ENCODE data around the gene SPACA1.

The SPACA1 gene

DNA sequence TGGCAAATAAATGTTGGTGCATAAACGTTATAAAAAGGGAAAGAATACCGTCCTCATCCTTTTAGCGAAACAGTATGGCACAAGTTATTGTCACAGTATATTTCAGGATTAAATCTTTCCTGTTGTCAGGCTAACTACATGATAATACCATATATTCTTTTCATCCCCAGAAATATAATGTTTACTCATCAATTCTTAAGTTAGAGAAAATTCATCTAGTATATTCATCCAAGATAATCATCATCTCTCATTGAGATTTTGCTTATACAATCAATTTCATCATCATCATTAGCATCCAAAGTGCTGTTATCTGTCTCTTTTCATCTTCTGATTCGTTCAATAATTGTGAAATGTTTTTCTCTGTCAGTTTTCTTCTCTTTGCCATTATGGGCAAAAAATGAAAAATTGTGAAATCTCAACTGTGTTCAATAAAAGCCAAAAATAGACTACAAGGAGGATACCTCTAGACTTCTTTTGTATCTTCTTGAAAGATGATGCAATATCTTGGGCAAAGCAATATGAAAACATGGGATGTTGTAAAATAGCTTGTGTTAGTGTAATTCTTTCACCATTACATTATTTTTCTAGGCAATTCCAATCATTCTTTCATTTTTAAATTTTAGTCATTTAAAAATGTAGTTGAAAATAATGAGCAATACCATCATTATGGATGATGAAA, 2.6 kb downstream of the SPACA1 start:
- TF ChIP-seq POLR2A (IDR thresholded peaks at IDR 0.05; ENCODE audit: low read length) = no peak
- no peak for TF ChIP-seq GATA1 (IDR thresholded peaks at IDR 0.05; ENCODE audit: low read depth, low read length)
- DNase-seq = no peak

DNA sequence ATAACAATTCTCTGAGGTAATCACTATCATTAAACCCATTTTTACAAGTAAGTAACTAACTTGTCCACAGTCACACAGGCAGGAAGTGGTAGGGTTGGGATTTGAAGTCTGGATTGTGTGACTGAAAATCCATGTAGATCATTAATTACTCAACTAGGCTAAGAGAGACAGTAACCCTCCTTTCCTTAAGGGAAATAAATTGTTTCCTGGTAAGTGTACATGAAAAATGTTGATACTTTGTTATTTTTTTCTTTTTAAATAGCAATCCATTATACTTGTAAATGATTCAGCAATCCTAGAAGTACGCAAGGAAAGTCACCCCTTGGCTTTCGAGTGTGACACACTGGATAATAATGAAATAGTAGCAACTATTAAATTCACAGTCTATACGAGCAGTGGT, 11.6 kb downstream of the SPACA1 start:
- no peak for DNase-seq

DNA sequence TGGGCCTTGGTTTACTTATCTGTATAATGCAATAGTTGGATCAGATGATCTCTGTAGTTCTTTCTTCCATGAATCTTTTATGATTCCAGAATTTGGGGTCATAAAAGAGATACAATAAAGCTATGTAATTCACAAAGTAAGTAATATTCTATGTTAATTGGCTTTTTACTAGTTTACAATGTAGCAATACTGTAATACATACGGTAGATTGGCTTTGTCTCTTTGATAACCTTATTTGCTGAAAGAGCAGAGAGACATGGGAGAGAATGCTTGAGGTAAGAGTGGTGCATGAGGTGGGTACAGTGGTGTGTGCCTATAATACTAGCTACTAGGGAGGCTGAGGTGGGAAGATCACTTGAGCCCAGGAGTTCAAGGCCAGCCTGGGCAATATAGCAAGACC, 14.7 kb downstream of the SPACA1 start:
- TF ChIP-seq GATA1 (IDR thresholded peaks at IDR 0.05; ENCODE audit: low read depth, low read length) (no peak), POLR2A (IDR thresholded peaks at IDR 0.05; ENCODE audit: low read length) (no peak)

More for the DNA sequence above, 11.6 kb downstream of the SPACA1 start:
- TF ChIP-seq GATA1 (IDR thresholded peaks at IDR 0.05; ENCODE audit: low read depth, low read length) (no peak), POLR2A (IDR thresholded peaks at IDR 0.05; ENCODE audit: low read length) (no peak)

DNA sequence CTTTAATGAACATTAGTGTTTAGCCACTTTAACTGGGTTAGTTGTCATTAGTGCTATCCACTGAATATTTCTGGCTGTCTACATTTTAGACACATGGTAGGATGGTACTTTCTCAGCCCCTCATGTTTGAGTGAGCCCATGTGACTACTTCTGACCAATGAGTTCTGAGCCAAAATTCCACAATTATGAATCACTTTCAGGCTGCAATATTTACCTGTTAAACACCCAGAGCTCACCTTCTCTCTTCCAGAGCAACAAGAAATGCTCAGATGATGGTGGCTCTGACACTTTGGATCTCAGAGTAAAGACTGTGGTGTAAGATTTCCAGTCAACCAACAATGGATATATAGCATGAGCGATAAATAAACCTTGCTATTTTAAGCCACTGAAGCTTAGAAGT, 24.8 kb downstream of the SPACA1 start:
- no peak for TF ChIP-seq GATA1 (IDR thresholded peaks at IDR 0.05; ENCODE audit: low read depth, low read length)
- no peak for TF ChIP-seq POLR2A (IDR thresholded peaks at IDR 0.05; ENCODE audit: low read length)
- DNase-seq = no peak

More for the DNA sequence above, 14.7 kb downstream of the SPACA1 start:
- no peak for DNase-seq

DNA sequence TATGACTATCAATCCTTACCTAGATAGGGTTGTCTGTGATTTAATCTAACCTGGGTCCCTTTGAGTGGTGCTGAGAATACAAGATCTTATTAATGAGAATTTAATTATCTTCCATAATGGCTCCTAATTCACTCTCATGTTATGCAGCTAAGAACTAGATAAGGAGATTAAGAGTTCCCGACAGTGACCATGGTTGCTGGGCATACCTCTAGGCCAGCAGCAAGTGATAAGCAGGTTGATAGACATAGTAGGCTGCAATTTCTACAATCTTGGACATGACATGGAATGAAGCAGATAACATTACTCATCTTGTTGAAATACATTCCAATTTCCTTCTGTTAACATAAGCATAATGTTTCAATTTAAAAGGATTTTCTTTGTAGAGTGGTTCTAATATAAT, 27.1 kb downstream of the SPACA1 start:
- DNase-seq = no peak
- TF ChIP-seq GATA1 (IDR thresholded peaks at IDR 0.05; ENCODE audit: low read depth, low read length) (no peak), POLR2A (IDR thresholded peaks at IDR 0.05; ENCODE audit: low read length) (no peak)

DNA sequence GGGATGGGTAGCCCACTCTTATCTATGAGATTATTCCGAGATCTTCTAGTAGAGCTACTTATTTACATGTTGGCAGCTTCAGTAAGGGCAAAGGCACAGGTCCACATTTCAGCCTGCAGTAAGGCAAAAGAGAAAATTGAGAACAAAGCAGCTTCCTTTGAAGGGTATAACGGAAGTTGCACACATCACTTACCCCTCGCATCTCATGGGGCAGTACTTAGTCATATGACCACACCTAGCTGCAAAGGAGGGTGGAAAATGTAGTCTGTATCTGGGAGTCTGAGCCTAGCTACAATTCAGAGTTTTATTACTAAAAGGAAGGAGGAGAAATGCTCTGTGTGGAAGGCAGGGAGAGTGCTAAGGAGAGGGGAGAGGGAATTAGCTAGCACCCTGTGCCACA, 29.7 kb downstream of the SPACA1 start:
- TF ChIP-seq POLR2A (IDR thresholded peaks at IDR 0.05; ENCODE audit: low read length) (no peak), GATA1 (IDR thresholded peaks at IDR 0.05; ENCODE audit: low read depth, low read length) (no peak)

DNA sequence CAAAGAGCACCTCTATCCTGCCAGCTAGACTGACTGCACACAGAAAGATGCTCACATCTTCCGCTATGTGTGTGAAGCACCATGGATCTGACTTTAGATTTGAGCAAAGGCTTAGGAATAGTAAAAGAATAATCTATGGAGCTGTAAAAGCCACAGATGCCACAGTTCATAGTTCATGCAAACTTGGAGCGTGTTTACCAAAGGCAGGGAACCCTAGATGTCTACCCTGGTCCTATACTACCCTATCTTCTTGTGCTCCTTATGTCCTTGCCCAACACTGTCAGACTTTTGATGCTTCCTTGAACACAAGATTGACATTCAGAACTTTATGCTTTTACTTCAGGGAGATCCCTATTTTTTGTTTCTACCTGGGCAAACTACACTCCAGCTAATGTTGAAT, 39.2 kb downstream of the SPACA1 start:
- TF ChIP-seq GATA1 (IDR thresholded peaks at IDR 0.05; ENCODE audit: low read depth, low read length) (no peak), POLR2A (IDR thresholded peaks at IDR 0.05; ENCODE audit: low read length) (no peak)
- no peak for DNase-seq

More for the DNA sequence above, 29.7 kb downstream of the SPACA1 start:
- DNase-seq = no peak

DNA sequence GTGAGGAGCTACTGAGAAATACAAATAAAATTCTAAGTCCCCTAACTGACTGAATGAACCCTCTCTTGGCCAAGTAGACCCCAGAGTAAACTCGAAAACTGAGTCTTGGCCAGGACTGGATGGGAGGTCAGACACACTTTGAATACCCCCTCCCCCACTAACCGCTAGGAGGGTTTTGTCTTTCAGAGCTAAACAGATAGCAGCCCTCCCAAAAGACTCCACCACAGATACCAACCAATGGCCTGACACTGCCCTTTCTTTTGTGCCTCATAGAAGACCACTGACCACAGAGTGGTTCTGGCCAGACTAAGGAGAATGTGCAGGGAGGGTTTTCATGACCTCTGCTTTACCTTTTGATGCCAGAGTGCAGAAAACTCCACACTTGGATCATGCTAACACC, 42.1 kb downstream of the SPACA1 start:
- no peak for DNase-seq
- TF ChIP-seq POLR2A (IDR thresholded peaks at IDR 0.05; ENCODE audit: low read length) (no peak), GATA1 (IDR thresholded peaks at IDR 0.05; ENCODE audit: low read depth, low read length) (no peak)

DNA sequence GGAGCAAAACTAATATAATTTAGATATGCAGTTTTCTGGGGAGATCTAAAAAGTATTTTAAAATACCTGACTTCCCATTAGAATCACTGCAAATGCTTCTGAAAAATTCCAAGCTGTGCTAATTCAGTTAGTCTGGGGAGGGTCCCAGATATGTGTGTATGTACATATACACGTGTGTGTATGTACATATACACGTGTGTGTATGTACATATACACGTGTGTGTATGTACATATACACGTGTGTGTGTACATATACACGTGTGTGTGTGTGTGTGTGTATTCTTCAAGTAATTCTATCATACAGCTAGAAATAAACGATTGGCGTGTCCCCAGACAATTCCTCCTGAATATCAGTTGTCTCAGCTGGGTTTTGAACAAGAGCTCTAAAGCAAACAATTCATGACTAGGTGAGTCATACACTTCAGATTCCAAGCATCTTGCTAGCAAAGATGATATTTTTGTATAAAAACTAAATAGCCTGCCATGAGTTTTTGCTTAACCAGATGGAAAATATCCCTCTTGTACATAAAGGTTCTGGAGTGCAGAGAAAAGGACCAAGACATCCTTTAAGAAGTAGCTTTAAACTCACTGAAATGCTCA, 58.2 kb downstream of the SPACA1 start:
- DNase-seq = no peak
- no peak for TF ChIP-seq GATA1 (IDR thresholded peaks at IDR 0.05; ENCODE audit: low read depth, low read length)
- no peak for TF ChIP-seq POLR2A (IDR thresholded peaks at IDR 0.05; ENCODE audit: low read length)

DNA sequence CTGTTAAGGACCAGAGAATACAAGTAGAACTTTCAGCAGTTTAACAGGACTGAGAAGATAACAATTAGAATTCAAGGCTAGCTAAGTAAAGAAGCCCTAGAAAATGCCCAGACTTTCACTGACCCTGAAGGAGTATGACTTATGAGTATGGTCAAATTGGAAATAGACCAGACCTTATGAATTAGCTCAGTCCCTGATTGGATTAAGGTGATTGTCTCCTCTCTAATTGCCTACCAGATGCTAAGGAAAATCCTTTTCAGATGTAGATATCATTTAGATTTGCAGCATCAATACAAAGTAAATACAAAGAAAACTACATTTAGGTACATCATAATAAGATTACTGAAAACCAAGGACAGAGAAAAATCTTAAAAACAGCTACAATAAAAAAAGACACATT, 59.6 kb downstream of the SPACA1 start:
- TF ChIP-seq GATA1 (IDR thresholded peaks at IDR 0.05; ENCODE audit: low read depth, low read length) (no peak), POLR2A (IDR thresholded peaks at IDR 0.05; ENCODE audit: low read length) (no peak)

DNA sequence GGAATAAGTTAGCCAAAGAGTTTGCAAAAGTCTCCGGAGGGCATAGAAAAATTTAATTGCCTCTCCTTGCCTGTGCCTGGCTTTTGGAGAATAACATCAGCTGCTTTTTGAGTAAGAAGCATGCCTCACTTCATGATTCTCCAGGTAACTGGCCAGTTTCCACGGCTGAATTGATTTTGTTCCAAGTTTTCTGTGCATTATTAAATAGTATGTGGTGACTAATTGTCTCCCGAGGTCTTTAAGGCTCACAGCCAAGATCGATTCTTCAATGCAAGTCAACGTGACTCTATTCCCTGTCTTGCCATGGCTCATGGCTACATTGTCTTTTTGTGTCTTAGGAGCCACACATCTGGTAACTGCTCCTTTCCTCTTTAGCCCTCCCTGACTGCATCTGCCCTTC, 64.3 kb downstream of the SPACA1 start:
- no peak for DNase-seq
- TF ChIP-seq GATA1 (IDR thresholded peaks at IDR 0.05; ENCODE audit: low read depth, low read length) (no peak), POLR2A (IDR thresholded peaks at IDR 0.05; ENCODE audit: low read length) (no peak)

More for the DNA sequence above, 59.6 kb downstream of the SPACA1 start:
- DNase-seq = no peak

DNA sequence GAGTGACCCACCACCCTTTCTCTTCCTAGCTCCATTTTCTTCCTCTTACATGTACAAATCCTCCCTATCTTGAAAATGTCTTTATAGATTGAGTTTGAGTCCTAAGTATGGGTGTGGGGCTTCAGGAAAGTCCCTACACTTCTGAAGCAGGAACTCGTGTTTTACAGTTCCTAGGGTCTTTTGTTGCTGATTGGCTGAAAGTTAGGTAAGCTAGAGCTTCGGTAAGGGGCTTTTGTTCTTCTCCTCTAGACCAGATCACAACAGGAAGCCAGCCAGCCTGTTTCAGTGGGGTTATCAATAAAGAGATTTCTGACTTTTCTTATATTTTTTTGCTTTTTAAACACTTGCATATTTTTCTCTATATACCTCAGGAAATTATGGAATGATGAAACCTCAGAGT, 67.2 kb downstream of the SPACA1 start:
- TF ChIP-seq GATA1 (IDR thresholded peaks at IDR 0.05; ENCODE audit: low read depth, low read length) (no peak), POLR2A (IDR thresholded peaks at IDR 0.05; ENCODE audit: low read length) (no peak)
- DNase-seq = no peak

DNA sequence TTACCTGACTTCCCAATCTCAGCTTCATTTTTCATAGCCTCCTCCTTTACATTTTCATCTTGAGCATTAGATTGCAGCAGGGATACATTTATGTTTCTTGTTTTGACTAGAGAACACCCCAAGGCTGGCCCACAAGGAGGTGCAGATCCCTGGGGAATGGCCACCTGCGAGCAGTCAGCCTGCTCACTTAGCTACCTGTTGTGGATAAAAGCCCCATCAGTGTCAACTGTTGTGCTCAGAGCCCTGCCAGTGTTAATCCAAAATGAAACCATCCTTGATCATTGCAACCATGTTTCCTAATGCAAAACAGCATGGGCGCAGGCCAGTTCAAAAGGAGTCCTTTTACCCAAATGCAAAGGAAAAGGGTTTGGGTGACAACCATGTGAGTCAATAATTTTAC, 67.7 kb downstream of the SPACA1 start:
- TF ChIP-seq GATA1 (IDR thresholded peaks at IDR 0.05; ENCODE audit: low read depth, low read length) (no peak), POLR2A (IDR thresholded peaks at IDR 0.05; ENCODE audit: low read length) (no peak)
- no peak for DNase-seq

DNA sequence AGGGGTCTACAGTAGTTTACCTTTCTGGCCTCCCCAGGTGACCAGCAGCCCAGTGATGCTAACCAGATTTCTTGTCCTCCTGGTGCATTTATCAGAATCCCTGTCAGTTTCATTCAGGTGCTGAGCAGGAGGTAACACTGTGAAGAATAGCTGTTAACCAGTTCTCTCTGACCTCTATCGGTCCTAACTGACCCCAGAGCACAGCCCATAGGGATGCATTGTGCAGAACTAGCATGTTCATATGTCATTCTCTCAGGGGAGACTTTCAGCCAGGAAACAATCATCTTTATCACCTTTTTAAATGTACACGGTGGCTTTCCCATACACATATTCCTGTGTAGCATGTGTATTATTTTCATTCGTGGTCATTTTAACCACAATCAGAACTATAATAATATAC, 68.6 kb downstream of the SPACA1 start:
- no peak for TF ChIP-seq GATA1 (IDR thresholded peaks at IDR 0.05; ENCODE audit: low read depth, low read length)
- no peak for TF ChIP-seq POLR2A (IDR thresholded peaks at IDR 0.05; ENCODE audit: low read length)
- no peak for DNase-seq
